BE2C (cell line): ENCODE results near the gene TYW1.
"Not testable (repeated sequence)": the region's sequence is repeated elsewhere in the genome, so short reads cannot be mapped to it uniquely, and the experiment has no call there.

Experiments used
- DNase-seq: peaks from one replicate; pipeline ENCODE4 v3.0.0-alpha.2; 2020
- H3K27me3 ChIP-seq: fragments of 250-450 bp; sonication (Bioruptor Pico); 2 replicates; pipeline ENCODE4 v1.5.1; 2020; ENCODE audit warnings: mild to moderate bottlenecking
- H3K36me3 ChIP-seq: fragments of 250-450 bp; sonication (Bioruptor Pico); 2 replicates; pipeline ENCODE4 v1.5.1; 2020; ENCODE audit warnings: mild to moderate bottlenecking
- H3K4me1 ChIP-seq: fragments of 250-450 bp; sonication (Bioruptor Pico); 2 replicates; pipeline ENCODE4 v1.5.1; 2020
- H3K4me3 ChIP-seq: 2 replicates; pipeline ENCODE4 v1.5.1; 2011; ENCODE audit warnings: low read depth, low read length
- H3K9me3 ChIP-seq: fragments of 250-450 bp; sonication (Bioruptor Pico); 2 replicates; pipeline ENCODE4 v1.5.1; 2020
- CTCF ChIP-seq: IDR thresholded peaks from 2 replicates; pipeline ENCODE4 v1.5.1; 2012; ENCODE audit warnings: mild to moderate bottlenecking, low read depth, low read length

Gene TYW1

GRCh38 chr7:67189801-67190465 lies 193.3 kb downstream of the TYW1 start:
- not testable (repeated sequence) for H3K4me3 ChIP-seq, H3K36me3 ChIP-seq, H3K27me3 ChIP-seq, H3K4me1 ChIP-seq, H3K9me3 ChIP-seq, DNase-seq

GRCh38 chr7:67191002-67191720 lies 194.5 kb downstream of the TYW1 start:
- not testable (repeated sequence) for H3K27me3 ChIP-seq, DNase-seq, H3K4me1 ChIP-seq, H3K36me3 ChIP-seq, H3K9me3 ChIP-seq, H3K4me3 ChIP-seq

GRCh38 chr7:67192123-67192702 lies 195.6 kb downstream of the TYW1 start:
- H3K27me3 ChIP-seq, H3K36me3 ChIP-seq, H3K4me3 ChIP-seq, H3K4me1 ChIP-seq, DNase-seq, H3K9me3 ChIP-seq: not testable (repeated sequence)

- not testable (repeated sequence) for DNase-seq, H3K27me3 ChIP-seq, H3K9me3 ChIP-seq, H3K4me1 ChIP-seq, H3K36me3 ChIP-seq, H3K4me3 ChIP-seq
These were observed 196.4 kb downstream of the TYW1 start for GRCh38 chr7:67192889-67193613.

- H3K9me3 ChIP-seq, H3K36me3 ChIP-seq, H3K4me1 ChIP-seq, H3K4me3 ChIP-seq, H3K27me3 ChIP-seq, DNase-seq: not testable (repeated sequence)
These were observed 199.5 kb downstream of the TYW1 start for GRCh38 chr7:67196176-67196575.

- not testable (repeated sequence) for H3K9me3 ChIP-seq, DNase-seq, H3K4me3 ChIP-seq, H3K36me3 ChIP-seq, H3K27me3 ChIP-seq, H3K4me1 ChIP-seq
These were observed 202.4 kb downstream of the TYW1 start for GRCh38 chr7:67198865-67199526.

- not testable (repeated sequence) for H3K36me3 ChIP-seq
These were observed 209.1 kb downstream of the TYW1 start for GRCh38 chr7:67205772-67206171.

GRCh38 chr7:67206452-67206851 lies 209.8 kb downstream of the TYW1 start:
- Histone ChIP-seq H3K36me3 (no peaks in the 10 kb centered on the region), H3K27me3 (no peaks in the 10 kb centered on the region), H3K4me1 (no peaks in the 10 kb centered on the region), H3K4me3 (no peak overlapping the region), H3K9me3 (no peaks in the 10 kb centered on the region)
- TF ChIP-seq CTCF, result no peak
- DNase-seq, result no peak

More at GRCh38 chr7:67205772-67206171, 209.1 kb downstream of the TYW1 start:
- DNase-seq, H3K4me3 ChIP-seq, H3K27me3 ChIP-seq, H3K9me3 ChIP-seq, H3K4me1 ChIP-seq: not testable (repeated sequence)

GRCh38 chr7:67208656-67209055 lies 212.0 kb downstream of the TYW1 start:
- H3K36me3 ChIP-seq, result not testable (repeated sequence)

GRCh38 chr7:67209256-67209655 lies 212.6 kb downstream of the TYW1 start:
- Histone ChIP-seq H3K27me3 (no peaks in the 10 kb centered on the region), H3K36me3 (no peaks in the 10 kb centered on the region), H3K4me3 (no peak overlapping the region), H3K9me3 (no peaks in the 10 kb centered on the region), H3K4me1 (no peaks in the 10 kb centered on the region)
- DNase-seq, result no peak
- TF ChIP-seq CTCF, result no peak

More at GRCh38 chr7:67208656-67209055, 212.0 kb downstream of the TYW1 start:
- not testable (repeated sequence) for H3K4me3 ChIP-seq, DNase-seq, H3K27me3 ChIP-seq, H3K4me1 ChIP-seq, H3K9me3 ChIP-seq
